ENCODE results near the gene INTS4. TPM values are rescaled to one million over a fixed set of nuclear protein-coding genes. Genes with fewer than 3 reads are reported as not detected.
"Not testable (repeated sequence)": the region's sequence is repeated elsewhere in the genome, so short reads cannot be mapped to it uniquely, and the experiment has no call there.

INTS4 gene
- total RNA-seq, 1 experiment from 2014 or later = 26.5 TPM

DNA sequence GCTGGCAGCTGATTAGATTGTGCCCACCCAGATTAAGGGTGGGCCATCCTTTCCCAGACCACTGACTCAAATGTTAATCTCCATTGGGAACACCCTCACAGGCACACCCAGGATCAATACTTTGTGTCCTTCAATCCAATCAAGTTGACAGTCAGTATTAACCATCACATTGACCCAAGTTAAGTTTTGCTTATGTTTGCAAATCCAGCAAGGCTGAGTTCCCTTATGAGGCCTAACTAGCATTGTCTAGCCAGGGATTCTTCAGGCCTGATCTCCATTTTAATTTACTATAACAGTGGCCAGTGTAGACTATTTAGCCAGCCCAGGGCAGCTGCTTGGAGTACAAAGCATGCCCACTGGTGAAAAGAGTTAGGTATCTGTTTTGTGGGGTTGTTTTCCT is 30.9 kb upstream of the INTS4 start:
- DNase-seq (ENCODE audit: low spot score) = no peak

DNA sequence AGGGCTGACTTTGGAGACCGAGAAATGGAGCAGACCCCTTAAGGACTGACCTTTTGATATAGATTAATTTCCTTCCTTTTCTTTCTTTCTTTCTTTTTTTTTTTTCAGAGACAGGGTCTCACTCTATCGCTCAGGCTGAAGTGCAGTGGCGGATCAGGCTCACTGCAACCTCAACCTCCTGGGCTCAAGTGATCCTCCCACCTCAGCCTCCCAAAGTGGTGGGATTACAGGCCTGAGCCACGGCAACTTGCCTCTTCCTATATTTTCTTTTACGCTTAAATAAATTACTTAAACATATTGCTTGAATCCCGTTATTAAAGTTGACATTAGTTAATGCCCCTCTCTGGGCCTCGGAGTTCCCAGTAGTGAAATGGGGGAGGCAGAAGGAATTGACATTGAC is 29.0 kb upstream of the INTS4 start:
- DNase-seq (ENCODE audit: low spot score) = no peak

DNA sequence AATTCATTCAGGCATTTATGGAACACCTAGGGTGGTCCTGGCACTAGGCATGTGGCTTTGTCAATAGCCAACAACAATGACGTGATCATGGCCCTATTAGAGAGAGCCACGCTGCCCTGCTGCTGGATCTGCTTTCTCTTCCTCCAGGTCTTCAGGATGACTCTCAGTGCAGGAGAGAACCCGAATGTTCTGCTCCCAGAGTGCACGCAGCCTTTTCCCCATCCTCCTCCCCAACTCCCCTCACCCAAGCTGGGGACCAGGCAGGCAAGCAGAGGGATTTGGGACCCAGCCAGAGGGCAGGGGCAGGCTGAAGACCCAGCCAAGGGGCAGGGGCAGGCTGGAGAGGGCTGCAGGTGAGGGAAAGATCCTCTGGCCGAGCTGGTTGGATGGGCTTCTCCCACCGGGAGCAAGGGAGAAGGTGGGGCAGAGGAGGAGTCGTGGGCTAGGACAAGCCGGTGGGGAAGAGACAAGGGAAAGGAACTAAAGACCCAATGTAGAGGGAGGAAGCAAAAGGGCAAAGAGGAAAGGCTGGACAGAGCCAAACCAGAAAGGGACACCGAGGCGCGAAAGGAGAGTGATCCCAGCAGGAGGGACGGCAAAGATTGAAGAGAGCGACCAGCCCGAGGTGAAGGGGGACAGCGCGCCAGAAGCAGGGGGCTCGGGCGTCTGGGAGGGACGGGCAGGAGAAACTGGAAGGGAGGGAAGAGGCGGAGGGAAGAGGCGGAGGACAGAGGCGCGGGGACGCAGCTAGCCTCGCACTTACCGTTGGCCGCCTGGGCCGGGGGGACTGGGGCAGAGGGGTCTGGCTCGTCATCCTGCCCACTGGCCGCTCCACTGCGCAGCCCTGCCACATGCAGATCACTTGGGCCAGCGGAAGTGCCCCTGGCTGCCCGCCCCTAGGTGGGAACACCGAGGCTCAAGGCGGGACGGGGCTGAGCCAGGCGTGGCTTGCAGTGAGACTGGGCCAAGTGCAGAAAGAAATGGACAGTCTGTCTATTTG is 28.2 kb upstream of the INTS4 start, which contains the start of gene KCTD14:
KCTD14 (minus strand) TSS at position 880 of the 1,000 bp plus-strand sequence; CDS start at position 853, 27 bp downstream.
- DNase-seq (ENCODE audit: low spot score) = no peak

DNA sequence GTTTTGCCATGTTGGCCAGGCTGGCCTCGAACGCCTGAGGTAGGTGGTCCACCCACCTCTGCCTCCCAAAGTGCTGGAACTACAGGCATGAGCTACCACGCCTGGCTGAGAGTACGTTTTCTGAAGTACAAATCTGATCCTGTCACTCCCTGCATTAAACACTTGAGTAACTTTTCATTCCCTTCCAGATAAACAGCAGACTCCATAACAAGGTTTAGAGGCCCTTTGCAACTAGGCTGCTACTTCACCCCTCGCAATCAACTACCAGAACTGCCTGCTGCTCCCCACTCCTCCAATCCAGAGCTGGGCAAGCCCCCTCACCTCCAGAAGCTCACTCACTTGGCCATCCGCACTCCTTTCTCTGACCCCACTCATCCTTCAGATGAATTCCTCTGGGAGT is 27.1 kb upstream of the INTS4 start:
- DNase-seq (ENCODE audit: low spot score) = no peak

DNA sequence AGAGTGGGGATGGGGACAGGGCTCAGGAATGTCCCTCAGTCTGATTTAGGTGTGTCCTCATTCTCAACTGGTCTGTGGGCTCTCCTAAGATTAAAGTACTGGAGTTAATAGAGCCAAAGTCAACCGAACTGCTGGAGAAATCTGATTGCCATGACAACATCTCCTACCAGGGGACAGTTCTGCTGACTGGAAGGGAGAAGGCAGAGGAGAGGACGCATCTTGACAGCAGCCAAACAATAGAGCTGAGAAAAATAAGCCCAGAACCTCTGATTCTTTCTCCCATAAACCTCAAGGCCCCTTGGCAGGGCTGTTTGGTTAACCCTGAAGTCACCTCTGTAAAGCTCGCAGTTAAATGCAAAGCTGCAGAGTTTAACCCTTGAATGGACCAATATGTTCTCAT is 25.8 kb upstream of the INTS4 start:
- no peak for DNase-seq (ENCODE audit: low spot score)

DNA sequence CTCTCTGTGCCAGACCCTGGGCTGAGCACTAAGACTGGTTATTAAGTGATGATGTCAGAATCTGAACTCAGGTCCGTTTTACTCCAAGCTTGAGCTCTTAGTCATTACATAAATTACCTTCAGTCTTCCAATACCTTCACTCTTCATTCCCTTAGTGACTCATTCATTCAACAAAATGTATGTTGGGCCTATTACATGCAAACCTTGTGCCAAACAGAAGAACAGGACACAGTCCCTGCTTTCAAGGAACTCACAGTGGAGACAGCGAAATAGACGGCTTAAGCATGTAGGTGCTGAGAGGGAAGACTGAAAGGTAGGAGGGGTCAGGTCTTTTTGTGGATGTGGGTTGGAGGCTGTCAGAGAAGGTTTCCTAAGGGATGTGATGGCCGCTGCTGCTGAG is 25.3 kb upstream of the INTS4 start:
- DNase-seq (ENCODE audit: low spot score) = no peak

DNA sequence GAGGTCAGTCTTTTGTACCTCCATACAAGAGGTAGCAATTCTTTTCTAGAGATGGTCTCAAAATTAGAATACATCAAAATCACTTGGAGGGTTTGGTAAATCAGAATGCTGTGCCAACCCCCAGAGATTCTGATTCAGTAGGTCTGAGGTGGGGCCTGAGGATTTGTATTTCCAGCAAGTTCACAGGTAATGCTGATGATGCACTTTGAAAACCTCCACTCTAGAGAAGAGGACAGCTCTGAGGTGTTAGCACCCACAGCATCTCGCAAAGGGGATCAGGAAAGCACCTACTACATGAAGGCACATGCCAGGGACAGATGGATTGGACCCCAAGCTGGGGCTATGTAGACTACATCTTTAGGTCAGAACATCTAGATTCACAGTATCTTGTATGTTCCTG is 21.4 kb upstream of the INTS4 start:
- DNase-seq (ENCODE audit: low spot score) = no peak

DNA sequence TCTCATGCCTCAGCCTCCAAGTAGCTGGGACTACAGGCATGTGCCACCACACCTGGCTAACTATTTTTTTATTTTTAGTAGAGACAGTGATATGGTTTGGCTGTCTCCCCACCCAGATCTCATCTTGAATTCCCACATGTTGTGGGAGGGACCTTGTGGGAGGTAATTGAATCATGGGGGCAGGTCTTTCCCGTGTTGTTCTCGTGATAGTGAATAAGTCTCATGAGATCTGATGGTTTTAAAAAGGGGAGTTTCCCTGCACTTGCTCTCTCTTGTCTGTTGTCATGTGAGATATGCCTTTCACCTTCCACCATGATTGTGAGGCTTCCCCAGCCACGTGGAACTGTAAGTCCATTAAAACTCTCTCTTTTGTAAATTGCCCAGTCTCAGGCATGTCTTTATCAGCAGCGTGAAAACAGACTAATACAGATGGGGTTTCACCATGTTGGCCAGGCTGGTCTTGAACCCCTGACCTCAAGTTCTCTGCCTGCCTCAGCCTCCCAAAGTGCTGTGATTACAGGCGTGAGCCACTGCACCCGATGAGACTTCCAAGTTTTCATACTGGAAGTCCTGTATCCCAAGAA is 20.6 kb upstream of the INTS4 start:
- not testable (repeated sequence) for DNase-seq (ENCODE audit: low spot score)

DNA sequence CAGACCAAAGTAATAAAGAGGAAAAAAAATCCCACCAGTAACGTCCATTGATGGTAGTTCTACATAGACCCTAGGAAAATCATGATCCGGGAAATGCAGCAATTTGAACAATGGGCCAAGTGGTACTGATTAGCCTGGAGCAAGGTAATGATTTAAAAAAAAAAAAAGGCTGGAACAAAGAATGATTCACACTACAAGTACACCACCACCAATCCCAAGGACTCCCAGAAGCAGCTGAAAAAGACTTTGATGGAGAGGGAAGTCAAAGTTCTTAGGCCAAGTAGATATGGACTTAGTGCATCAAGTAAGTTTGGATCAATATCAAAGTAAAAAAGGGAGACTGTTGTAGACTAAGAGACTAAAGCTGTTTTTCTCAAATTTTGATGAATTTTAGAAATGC is 16.8 kb upstream of the INTS4 start:
- DNase-seq (ENCODE audit: low spot score) = no peak

DNA sequence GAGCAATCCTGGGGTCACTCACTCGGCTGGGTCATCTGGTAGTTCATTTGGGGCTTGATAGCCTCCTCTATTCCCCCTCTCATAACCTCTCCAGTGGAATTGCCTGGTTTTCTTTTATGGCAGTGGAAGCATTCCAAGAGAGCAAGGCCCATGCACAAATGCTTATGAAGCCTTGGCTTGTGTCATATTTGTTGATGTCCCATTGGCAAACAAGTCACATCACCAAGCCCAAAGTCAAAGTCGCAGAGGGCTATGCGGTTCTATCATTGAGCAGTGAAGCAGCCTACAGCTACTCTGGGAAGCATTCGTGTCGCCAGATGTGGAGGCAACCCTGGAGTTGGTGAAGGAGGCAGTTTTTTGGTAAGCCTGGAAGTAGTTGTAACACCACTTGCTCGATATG is 16.3 kb upstream of the INTS4 start:
- DNase-seq (ENCODE audit: low spot score) = no peak

DNA sequence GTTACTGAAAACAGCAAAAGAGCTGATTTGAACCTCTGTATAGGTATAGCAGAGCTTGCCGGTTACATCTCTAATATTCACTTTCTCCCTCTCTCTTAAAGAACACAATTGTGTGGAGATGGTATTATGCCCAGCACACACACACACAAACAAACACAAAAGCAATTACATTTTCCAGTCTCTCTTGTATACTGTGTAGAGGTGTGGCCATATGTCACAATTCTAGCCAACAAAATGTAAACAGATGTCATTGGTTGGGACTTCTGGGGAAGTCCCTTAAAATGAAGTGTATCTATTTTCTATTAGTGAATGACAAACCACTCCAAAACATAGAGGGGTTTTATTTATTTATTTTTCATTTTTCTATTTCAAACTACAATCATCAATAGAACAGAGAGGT is 15.8 kb upstream of the INTS4 start:
- DNase-seq (ENCODE audit: low spot score) = no peak

DNA sequence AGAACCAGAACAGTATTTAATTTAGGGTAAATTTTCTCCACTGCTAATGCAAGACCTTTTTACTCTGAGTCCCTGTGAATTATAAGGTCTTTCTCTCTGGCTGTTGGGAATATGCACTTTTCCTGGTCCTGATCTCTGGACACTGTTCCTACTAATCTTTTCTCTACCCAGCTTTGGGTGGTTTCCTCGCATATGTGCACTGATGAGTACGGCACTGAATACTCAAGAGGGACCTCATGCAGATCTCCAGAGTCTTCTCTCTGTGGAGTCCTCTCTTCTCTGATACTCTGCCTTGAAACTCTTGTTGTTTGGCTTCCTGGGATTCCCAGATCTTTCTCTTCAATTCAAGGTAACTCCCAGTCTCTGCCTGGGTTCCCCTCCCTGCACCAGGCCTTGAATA is 14.6 kb upstream of the INTS4 start:
- DNase-seq (ENCODE audit: low spot score) = no peak

DNA sequence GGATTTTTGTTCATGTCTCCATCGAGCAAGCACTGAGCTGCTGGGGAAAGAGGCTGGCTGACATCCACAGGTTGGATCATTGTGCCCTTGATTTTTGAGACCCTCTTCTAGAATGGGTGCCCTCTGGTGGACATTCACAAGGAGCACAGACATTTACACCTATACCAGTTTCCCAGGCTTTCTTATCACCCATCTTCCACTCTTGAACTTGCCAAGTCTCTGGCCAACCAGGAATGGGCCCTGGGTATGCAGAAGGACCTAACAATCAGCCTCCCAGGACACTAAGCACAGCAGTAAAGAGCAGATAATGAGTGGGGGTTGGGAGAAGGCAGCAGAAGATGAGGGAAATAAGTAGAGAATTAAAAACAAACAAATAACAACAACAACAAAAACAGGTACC is 5.7 kb upstream of the INTS4 start:
- DNase-seq (ENCODE audit: low spot score) = peak; percentile 67

DNA sequence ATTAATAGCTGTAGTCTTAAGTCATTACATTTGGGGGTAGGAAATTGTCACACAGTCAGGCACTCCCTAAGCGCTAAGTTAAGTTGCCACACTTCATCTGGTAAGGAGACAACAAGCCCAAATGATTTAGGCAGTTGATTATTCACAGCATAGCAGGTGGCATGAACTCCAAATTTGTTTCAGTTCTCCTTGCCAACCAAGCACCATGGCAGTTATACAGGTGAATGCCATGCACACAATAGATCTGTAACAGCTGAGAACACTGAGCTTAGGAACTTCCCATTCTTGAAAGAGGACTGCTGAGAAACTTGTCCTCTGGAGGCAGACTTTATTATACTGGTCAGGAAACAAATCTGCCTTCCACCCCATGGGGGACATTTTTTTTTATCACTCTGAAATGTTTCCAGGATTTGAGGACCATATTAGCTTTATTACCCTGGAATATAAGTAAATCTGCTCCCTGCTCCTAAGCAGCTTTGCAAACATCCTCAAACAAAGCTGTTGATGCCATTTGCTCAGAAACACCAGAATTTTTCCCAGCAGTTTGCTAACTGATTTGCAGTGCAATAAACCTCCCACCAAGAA is 5.1 kb upstream of the INTS4 start:
- no peak for DNase-seq (ENCODE audit: low spot score)

DNA sequence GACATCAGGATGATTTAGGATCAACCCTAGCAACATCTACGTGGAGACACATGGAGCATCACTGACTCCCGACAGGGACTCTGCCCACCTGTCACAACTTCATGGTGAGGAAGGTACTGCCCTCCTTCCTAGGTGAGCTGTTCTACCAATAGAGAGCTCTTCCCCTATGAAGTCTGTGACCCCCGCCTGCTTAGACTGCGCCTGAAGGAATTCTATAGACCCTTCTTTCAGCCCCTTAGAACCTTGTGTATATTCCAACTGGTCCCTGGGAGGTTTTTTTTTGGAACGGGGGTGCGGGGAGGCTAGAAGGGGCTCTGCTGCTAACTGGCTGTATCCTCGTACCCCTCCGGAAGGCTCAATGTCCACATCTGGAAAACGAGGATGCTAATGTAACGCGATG is 566 bp downstream of the INTS4 start:
- DNase-seq (ENCODE audit: low spot score) = no peak

DNA sequence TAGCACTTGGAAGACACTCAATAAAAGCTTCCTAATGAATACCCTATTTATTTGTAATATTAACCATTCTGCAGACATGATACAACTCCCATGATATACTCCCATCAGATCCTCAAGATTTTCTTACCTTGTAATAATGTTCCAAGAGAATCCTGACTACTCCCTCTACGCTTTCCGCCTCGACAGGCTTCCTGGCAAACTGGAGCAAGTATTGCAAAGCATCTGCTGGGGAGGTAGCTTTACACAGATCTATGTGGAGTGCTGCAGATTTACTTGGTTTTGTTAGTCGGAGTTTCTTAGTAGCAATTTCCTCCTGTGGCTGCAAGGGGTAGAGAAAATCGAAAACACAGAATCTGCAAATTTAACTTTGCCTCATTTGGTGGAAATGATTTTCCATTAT is 3.5 kb downstream of the INTS4 start:
- DNase-seq (ENCODE audit: low spot score) = no peak

DNA sequence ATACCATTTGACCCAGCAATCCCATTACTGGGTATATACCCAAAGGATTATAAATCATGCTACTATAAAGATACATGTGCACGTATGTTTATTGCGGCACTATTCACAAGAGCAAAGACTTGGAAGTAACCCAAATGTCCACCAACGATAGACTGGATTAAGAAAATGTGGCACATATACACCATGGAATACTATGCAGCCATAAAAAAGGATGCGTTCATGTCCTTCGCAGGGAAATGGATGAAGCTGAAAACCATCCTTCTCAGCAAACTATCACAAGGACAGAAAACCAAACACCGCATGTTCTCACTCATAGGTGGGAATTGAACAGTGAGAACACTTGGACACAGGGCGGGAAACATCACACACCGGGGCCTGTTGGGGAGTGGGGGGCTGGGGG is 8.0 kb downstream of the INTS4 start:
- not testable (repeated sequence) for DNase-seq (ENCODE audit: low spot score)

DNA sequence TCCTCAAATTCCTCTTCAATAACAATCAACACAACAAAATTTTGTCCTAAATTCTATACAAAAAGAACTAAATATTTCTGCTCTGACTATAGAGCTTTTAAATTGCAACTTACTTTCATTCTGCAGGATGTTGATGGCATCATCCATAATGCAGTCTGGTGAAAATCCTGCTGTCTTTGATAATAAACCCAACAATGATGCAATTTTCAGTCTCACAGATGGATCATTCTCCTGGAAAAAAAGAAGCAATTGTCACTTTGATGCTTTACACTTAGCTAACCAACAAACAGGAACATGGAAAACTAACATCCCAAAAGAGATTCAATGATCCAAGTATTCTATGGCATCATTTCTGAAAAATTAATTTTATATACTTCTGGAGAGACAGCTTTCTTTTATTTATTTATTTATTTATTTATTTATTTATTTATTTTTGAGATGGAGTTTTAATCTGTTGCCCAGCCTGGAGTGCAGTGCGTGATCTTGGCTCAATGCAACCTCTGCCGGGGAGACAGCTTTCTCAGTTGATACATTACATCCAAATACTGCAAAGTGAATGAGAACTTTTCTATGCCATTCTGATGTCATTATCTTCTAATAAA is 13.0 kb downstream of the INTS4 start:
- no peak for DNase-seq (ENCODE audit: low spot score)

DNA sequence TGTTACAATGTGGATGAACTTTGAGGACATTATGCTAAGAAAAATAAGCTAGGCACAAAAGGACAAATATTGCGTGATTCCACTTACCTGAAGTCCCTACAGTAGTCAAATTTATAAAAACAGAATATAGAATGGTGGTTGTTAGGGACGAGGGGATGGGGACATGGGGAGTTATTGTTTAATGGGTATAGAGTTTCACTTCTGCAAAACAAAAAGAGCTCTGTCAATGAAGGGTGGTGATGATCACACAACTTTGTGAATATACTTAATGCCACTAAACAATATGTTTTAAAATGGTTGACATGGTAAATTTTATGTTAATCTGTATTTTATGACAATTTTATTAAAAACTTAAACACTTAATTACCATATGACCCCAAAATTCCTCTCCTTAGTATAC is 26.1 kb downstream of the INTS4 start:
- DNase-seq (ENCODE audit: low spot score) = no peak

DNA sequence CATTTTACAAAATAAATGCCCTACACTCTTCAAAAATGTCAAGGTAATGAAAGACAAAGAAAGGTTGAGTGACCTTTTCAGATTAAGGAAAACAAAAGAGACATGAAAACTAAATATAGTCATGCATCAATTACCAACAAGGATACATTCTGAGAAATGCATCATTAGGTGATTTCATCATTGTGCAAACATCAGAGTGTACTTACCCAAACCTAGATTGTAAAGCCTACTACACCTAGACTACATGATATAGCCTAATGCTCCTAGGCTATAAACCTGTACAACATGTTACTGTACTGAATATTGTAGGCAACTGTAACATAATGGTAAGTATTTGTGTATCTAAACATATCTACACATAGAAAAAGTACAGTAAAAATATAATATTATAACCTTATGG is 26.7 kb downstream of the INTS4 start:
- no peak for DNase-seq (ENCODE audit: low spot score)

DNA sequence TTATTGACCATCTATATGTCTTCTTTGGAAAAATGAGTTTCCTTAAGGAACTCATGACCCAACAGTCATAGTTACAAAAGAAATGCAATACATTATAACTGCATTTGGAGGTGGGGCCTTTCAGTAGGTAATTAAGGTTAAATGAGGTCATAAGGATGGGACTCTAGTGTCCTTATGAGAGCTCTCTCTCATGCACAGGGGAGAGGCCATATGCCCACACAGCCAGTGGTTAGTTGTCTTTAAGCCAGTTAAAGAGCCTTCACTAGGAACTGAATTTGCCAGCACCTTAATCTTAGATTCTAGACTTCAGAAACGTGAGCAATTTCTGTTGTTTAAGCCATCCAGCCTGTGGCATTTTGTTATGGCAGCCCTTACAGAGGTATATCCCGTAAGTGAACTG is 27.3 kb downstream of the INTS4 start:
- DNase-seq (ENCODE audit: low spot score) = no peak

DNA sequence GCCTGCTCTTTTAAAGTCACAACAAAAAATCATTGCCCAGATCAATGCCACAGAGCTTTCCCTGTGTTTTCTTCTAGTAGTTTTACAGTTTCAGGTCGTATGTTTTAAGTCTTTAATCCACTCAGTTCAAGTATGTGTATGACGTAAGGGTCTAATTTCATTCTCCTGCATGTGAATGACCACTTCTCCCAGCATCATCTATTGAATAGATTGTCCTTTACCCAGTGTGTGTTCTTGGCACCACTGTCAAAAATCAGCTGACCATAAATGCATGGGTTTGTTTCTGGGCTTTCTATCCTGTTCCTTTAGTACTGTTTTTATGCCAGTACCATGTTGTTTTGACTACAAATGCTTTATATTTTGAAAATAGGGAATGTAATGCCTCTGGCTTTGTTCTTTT is 28.1 kb downstream of the INTS4 start:
- DNase-seq (ENCODE audit: low spot score) = no peak

DNA sequence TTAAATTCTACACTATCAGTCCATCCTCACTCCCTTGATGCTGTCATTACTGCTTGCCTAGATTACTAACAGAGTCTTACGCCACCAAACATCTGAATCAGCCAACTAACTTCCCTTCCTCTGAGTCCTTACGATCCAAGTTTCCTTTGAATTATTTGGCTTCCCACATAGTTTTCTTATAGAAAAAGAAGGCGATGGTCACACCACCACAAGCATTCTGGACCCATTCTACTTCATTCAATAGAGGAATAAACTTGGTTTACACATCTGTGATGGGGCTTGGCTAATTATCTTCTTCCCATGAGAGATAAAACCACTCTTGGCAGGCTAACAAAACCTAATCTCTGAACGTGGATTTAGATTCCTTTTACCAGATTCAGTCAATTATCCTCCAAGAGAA is 35.0 kb downstream of the INTS4 start:
- DNase-seq (ENCODE audit: low spot score) = no peak

Data from H4 (cell line).